Loucy (cell line): ENCODE measurements around the gene PPP1R12A.

Source experiments
- H2AFZ ChIP-seq: fragments of 200-600 bp; sonication (generic); 2 replicates; pipeline ENCODE4 v1.6.0; 2016; ENCODE audit warnings: antibody characterized with exemption, mild to moderate bottlenecking, low read length, moderate library complexity
- H3F3A ChIP-seq: fragments of 200-600 bp; 2 replicates; pipeline ENCODE4 v1.6.0; 2016; ENCODE audit warnings: antibody characterized with exemption, low read depth, mild to moderate bottlenecking
- H3K27me3 ChIP-seq: fragments of 200-600 bp; sonication (generic); 2 replicates; pipeline ENCODE4 v1.6.1; 2014; ENCODE audit warnings: low read length, mild to moderate bottlenecking; ENCODE audit not compliant: insufficient read depth, poor library complexity, severe bottlenecking
- H3K36me3 ChIP-seq: fragments of 200-600 bp; sonication (generic); 2 replicates; pipeline ENCODE4 v1.6.1; 2016; ENCODE audit warnings: low read length; ENCODE audit not compliant: insufficient read depth
- H3K4me1 ChIP-seq: fragments of 200-600 bp; sonication (generic); 2 replicates; pipeline ENCODE4 v1.5.1; 2014; ENCODE audit warnings: low read length, mild to moderate bottlenecking; ENCODE audit not compliant: insufficient read depth, poor library complexity, severe bottlenecking
- H3K4me2 ChIP-seq: fragments of 200-600 bp; sonication (generic); 2 replicates; pipeline ENCODE4 v1.6.0; 2014; ENCODE audit warnings: antibody characterized with exemption, low read length, low read depth, mild to moderate bottlenecking; ENCODE audit not compliant: poor library complexity, severe bottlenecking
- H3K4me3 ChIP-seq: fragments of 200-600 bp; sonication (generic); 2 replicates; pipeline ENCODE4 v1.5.1; 2014; ENCODE audit warnings: low read length, mild to moderate bottlenecking, mixed read lengths; ENCODE audit not compliant: poor library complexity, severe bottlenecking
- H3K79me2 ChIP-seq: fragments of 200-600 bp; sonication (generic); 2 replicates; pipeline ENCODE4 v1.6.1; 2014; ENCODE audit warnings: low read length; ENCODE audit not compliant: insufficient read depth
- H3K9ac ChIP-seq: fragments of 200-600 bp; sonication (generic); 2 replicates; pipeline ENCODE4 v1.6.0; 2014; ENCODE audit warnings: mild to moderate bottlenecking, low read depth, low read length, moderate library complexity; ENCODE audit not compliant: poor library complexity, severe bottlenecking
- H3K9me2 ChIP-seq: fragments of 200-600 bp; sonication (generic); replicated peaks from 2 replicates; pipeline ENCODE4 v1.6.1; 2016; ENCODE audit warnings: low read depth, low read length, mixed read lengths
- H3K9me3 ChIP-seq: fragments of 200-600 bp; sonication (generic); 2 replicates; pipeline ENCODE4 v1.6.1; 2014; ENCODE audit warnings: mild to moderate bottlenecking, antibody characterized with exemption, low read length, low read depth; ENCODE audit not compliant: insufficient read depth
- H4K20me1 ChIP-seq: fragments of 200-600 bp; sonication (generic); 2 replicates; pipeline ENCODE4 v1.6.0; 2014; ENCODE audit warnings: antibody characterized with exemption, low read length, mild to moderate bottlenecking; ENCODE audit not compliant: insufficient read depth, poor library complexity, severe bottlenecking
- EZH2phosphoT487 ChIP-seq: fragments of 200-600 bp; IDR thresholded peaks from 2 replicates; pipeline ENCODE4 v1.6.1; 2018; ENCODE audit warnings: antibody characterized with exemption, mild to moderate bottlenecking, moderate library complexity, borderline replicate concordance
- TF ChIP-seq, protein P1 (sequence below): fragments of 200-600 bp; sonication (generic); conservative IDR thresholded peaks from 2 replicates; pipeline ENCODE4 v1.5.1; 2014; ENCODE audit warnings: mild to moderate bottlenecking, antibody characterized with exemption, low read length

The PPP1R12A gene

GRCh38 chr12:79975143-79975542 is 40.2 kb upstream of the PPP1R12A start:
- Histone ChIP-seq H3K27me3 (no peaks in the 10 kb centered on the region), H3K36me3 (no peaks in the 10 kb centered on the region), H3K9me2 (no peaks in the 10 kb centered on the region), H3F3A (no peaks in the 10 kb centered on the region), H4K20me1 (no peaks in the 10 kb centered on the region), H3K79me2 (no peaks in the 10 kb centered on the region), H3K4me1 (no peaks in the 10 kb centered on the region), H3K9me3 (no peaks in the 10 kb centered on the region), H2AFZ (no peak overlapping the region), H3K4me3 (no peak overlapping the region), H3K4me2 (no peak overlapping the region), H3K9ac (no peak overlapping the region)
- TF ChIP-seq, protein P1, sequence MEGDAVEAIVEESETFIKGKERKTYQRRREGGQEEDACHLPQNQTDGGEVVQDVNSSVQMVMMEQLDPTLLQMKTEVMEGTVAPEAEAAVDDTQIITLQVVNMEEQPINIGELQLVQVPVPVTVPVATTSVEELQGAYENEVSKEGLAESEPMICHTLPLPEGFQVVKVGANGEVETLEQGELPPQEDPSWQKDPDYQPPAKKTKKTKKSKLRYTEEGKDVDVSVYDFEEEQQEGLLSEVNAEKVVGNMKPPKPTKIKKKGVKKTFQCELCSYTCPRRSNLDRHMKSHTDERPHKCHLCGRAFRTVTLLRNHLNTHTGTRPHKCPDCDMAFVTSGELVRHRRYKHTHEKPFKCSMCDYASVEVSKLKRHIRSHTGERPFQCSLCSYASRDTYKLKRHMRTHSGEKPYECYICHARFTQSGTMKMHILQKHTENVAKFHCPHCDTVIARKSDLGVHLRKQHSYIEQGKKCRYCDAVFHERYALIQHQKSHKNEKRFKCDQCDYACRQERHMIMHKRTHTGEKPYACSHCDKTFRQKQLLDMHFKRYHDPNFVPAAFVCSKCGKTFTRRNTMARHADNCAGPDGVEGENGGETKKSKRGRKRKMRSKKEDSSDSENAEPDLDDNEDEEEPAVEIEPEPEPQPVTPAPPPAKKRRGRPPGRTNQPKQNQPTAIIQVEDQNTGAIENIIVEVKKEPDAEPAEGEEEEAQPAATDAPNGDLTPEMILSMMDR, result no peak
- TF ChIP-seq EZH2phosphoT487, result no peak

- no peaks in the 10 kb centered on the region for H4K20me1 ChIP-seq
- no peaks in the 10 kb centered on the region for H3K4me1 ChIP-seq
- no peaks in the 10 kb centered on the region for H3K27me3 ChIP-seq
- H3K4me2 ChIP-seq, result no peak overlapping the region
- H3K4me3 ChIP-seq, result no peak overlapping the region
- H3K36me3 ChIP-seq, result no peaks in the 10 kb centered on the region
- no peaks in the 10 kb centered on the region for H3K9me2 ChIP-seq
- no peak overlapping the region for H3K9ac ChIP-seq
- TF ChIP-seq EZH2phosphoT487, result no peak
- TF ChIP-seq, protein P1, result no peak
- no peak overlapping the region for H2AFZ ChIP-seq
- no peaks in the 10 kb centered on the region for H3K9me3 ChIP-seq
- H3K79me2 ChIP-seq, result no peaks in the 10 kb centered on the region
- H3F3A ChIP-seq, result no peaks in the 10 kb centered on the region
Observed at GRCh38 chr12:79973801-79974200, 38.9 kb upstream of the PPP1R12A start.

GRCh38 chr12:79964100-79964627 is 29.3 kb upstream of the PPP1R12A start:
- Histone ChIP-seq H3K79me2 (no peaks in the 10 kb centered on the region), H4K20me1 (no peaks in the 10 kb centered on the region), H3K36me3 (no peaks in the 10 kb centered on the region), H3K4me3 (no peak overlapping the region), H3K9me2 (no peaks in the 10 kb centered on the region), H2AFZ (no peak overlapping the region), H3K9ac (no peak overlapping the region), H3F3A (no peaks in the 10 kb centered on the region), H3K9me3 (no peaks in the 10 kb centered on the region), H3K4me1 (no peaks in the 10 kb centered on the region), H3K4me2 (no peak overlapping the region), H3K27me3 (no peaks in the 10 kb centered on the region)
- TF ChIP-seq, protein P1, result no peak
- TF ChIP-seq EZH2phosphoT487, result no peak
